GM23248 (cell line): Measurements from ENCODE around the gene OSBPL7. TPM values are rescaled to one million over a fixed set of nuclear protein-coding genes. Genes with fewer than 3 reads are reported as not detected.

Experiments used
- DNase-seq: peaks from one replicate; pipeline ENCODE4 v3.0.0-alpha.2; 2015
- H2AFZ ChIP-seq: fragments of 200-600 bp; sonication (generic); 2 replicates; pipeline ENCODE4 v1.6.1; 2016; ENCODE audit warnings: antibody characterized with exemption
- H3F3A ChIP-seq: fragments of 200-600 bp; sonication (generic); 2 replicates; pipeline ENCODE4 v1.6.1; 2016; ENCODE audit warnings: mild to moderate bottlenecking, antibody characterized with exemption, mixed run types; ENCODE audit not compliant: insufficient read depth
- H3K27ac ChIP-seq: fragments of 200-600 bp; sonication (generic); 2 replicates; pipeline ENCODE4 v1.5.1; 2016; ENCODE audit warnings: mild to moderate bottlenecking
- H3K27me3 ChIP-seq: fragments of 200-600 bp; sonication (generic); replicated peaks from 2 replicates; pipeline ENCODE4 v1.6.1; 2016; ENCODE audit warnings: mild to moderate bottlenecking; ENCODE audit not compliant: insufficient read depth
- H3K36me3 ChIP-seq: fragments of 200-600 bp; sonication (generic); 2 replicates; pipeline ENCODE4 v1.6.1; 2016; ENCODE audit warnings: low read depth, mild to moderate bottlenecking
- H3K4me1 ChIP-seq: fragments of 200-600 bp; sonication (generic); 2 replicates; pipeline ENCODE4 v1.6.1; 2016; ENCODE audit warnings: mild to moderate bottlenecking; ENCODE audit not compliant: insufficient read depth
- H3K4me2 ChIP-seq: fragments of 200-600 bp; sonication (generic); one replicate; pipeline ENCODE4 v1.6.1; 2016; ENCODE audit warnings: mild to moderate bottlenecking; ENCODE audit not compliant: unreplicated experiment
- H3K4me3 ChIP-seq: fragments of 200-600 bp; sonication (generic); 2 replicates; pipeline ENCODE4 v1.5.1; 2016; ENCODE audit warnings: mild to moderate bottlenecking
- H3K79me2 ChIP-seq: fragments of 200-600 bp; sonication (generic); 2 replicates; pipeline ENCODE4 v1.6.1; 2016; ENCODE audit warnings: mild to moderate bottlenecking; ENCODE audit not compliant: insufficient read depth
- H3K9ac ChIP-seq: fragments of 200-600 bp; sonication (generic); 2 replicates; pipeline ENCODE4 v1.6.1; 2016; ENCODE audit warnings: mild to moderate bottlenecking
- H3K9me2 ChIP-seq: fragments of 200-600 bp; sonication (generic); 2 replicates; pipeline ENCODE4 v1.6.1; 2016; ENCODE audit warnings: mixed run types, mild to moderate bottlenecking, moderate library complexity; ENCODE audit not compliant: insufficient read depth
- H3K9me3 ChIP-seq: fragments of 200-600 bp; sonication (generic); one replicate; pipeline ENCODE4 v1.6.1; 2017; ENCODE audit warnings: low read depth
- H4K20me1 ChIP-seq: fragments of 200-600 bp; sonication (generic); 2 replicates; pipeline ENCODE4 v1.6.0; 2016; ENCODE audit not compliant: insufficient read depth
- EZH2 ChIP-seq: fragments of 200-600 bp; sonication (generic); IDR thresholded peaks from 2 replicates; pipeline ENCODE4 v1.6.1; 2018; ENCODE audit warnings: antibody characterized with exemption, mild to moderate bottlenecking; ENCODE audit not compliant: insufficient read depth, poor library complexity, severe bottlenecking
- EZH2phosphoT487 ChIP-seq: fragments of 200-600 bp; sonication (generic); IDR thresholded peaks from 2 replicates; pipeline ENCODE4 v1.6.1; 2018; ENCODE audit warnings: antibody characterized with exemption, moderate library complexity, mild to moderate bottlenecking, low read depth; ENCODE audit not compliant: insufficient read depth
- WGBS, 2 experiments: methylation state at CpG; one replicate each; pipeline ENCODE4 v1.1.6; 2015 to 2017; ENCODE audit warnings: low lambda C conversion rate in 2 of 2, low coverage in 1 of 2; ENCODE audit errors: missing lambda C conversion rate in 2 of 2; 5-methylcytosine and 5-hydroxymethylcytosine counted together
- in situ Hi-C: fragments of 300-500 bp; cut with MboI; formaldehyde crosslinking; loops from 2 replicates; pipeline ENCODE4 v1.15.0; 2020
- polyA plus RNA-seq: library from polyadenylated mRNA; unstranded; fragments of >200 nt; fragmentation: Nextera tagmentation; extraction: Ambion mirVana; gene quantifications from 2 replicates; pipeline ENCODE4 v1.2.1, GENCODE V29; 2016
- total RNA-seq: library from RNA; depleted of rRNA; stranded (reverse); fragments of >200 nt; shearing (Covaris generic); gene quantifications from 2 replicates; pipeline ENCODE4 v1.2.3, GENCODE V29; 2014

The OSBPL7 gene
- total and polyA plus RNA-seq, 2 experiments from 2014 or later: 2.0 to 5.0 TPM

DNA sequence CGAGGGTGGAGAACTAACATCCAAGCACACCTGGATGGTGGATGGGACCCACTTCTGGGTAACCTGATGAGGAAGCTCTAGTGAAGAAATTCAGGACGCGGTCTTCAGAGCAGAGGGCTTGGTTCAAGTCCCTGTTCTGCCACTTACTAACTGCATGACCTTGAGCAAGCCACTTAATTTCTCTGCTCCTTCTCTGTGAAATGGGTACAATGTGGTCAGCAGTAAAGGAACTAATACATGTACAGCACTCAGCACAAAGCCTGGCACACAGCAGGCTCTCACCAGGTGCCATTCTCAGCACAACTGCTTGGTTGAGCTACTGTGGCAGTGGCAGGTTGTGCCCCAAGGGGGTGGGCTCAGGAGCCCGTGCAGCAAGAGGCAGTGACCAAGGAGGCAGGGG is 1.9 kb upstream of the OSBPL7 start:
- TF ChIP-seq EZH2: no peak
- TF ChIP-seq EZH2phosphoT487: no peak
- 93 to 95% methylated on average over 4 of the region's 4 CpGs for whole genome bisulfite sequencing, 2 experiments
- no peaks in the 10 kb centered on the region for H3K9me2 ChIP-seq
- H3K9me3 ChIP-seq: no peaks in the 10 kb centered on the region
- H3K79me2 ChIP-seq: peaks cover 2% of the 10 kb centered on the region
- H3K9ac ChIP-seq: no peak overlapping the region
- DNase-seq: no peak
- peaks cover 7% of the 10 kb centered on the region; the same call in 1 of the 2 replicates for H3K36me3 ChIP-seq
- H3K27me3 ChIP-seq: no peaks in the 10 kb centered on the region
- H3K27ac ChIP-seq: no peak overlapping the region
- H3K4me3 ChIP-seq: no peak overlapping the region
- no peak overlapping the region for H3K4me2 ChIP-seq
- no peaks in the 10 kb centered on the region for H4K20me1 ChIP-seq
- no peaks in the 10 kb centered on the region for H3F3A ChIP-seq
- no peak overlapping the region for H2AFZ ChIP-seq
- in situ Hi-C loops: no loop called here
- H3K4me1 ChIP-seq: peaks cover 10% of the 10 kb centered on the region

GRCh38 chr17:47822785-47823184 is 1.2 kb upstream of the OSBPL7 start:
- TF ChIP-seq EZH2: no peak
- no peak for TF ChIP-seq EZH2phosphoT487
- in situ Hi-C loops: no loop called here
- Histone ChIP-seq H3K27ac (no peak overlapping the region), H3K4me3 (no peak overlapping the region), H3K27me3 (no peaks in the 10 kb centered on the region), H3K9me3 (no peaks in the 10 kb centered on the region), H2AFZ (no peak overlapping the region), H3K9ac (no peak overlapping the region), H3K4me2 (no peak overlapping the region), H3K79me2 (no peaks in the 10 kb centered on the region), H3K9me2 (no peaks in the 10 kb centered on the region), H3F3A (no peaks in the 10 kb centered on the region), H4K20me1 (no peaks in the 10 kb centered on the region), H3K4me1 (peaks cover 10% of the 10 kb centered on the region), H3K36me3 (peaks cover 7% of the 10 kb centered on the region; the same call in 1 of the 2 replicates)
- 87 to 88% methylated on average over 4 of the region's 4 CpGs for WGBS, 2 experiments
- no peak for DNase-seq

GRCh38 chr17:47821031-47821423 is 567 bp downstream of the OSBPL7 start:
- no peak for DNase-seq
- TF ChIP-seq EZH2phosphoT487 (no peak), EZH2 (no peak)
- no peaks in the 10 kb centered on the region for H3K27me3 ChIP-seq
- H3K4me1 ChIP-seq: peaks cover 10% of the 10 kb centered on the region
- no peaks in the 10 kb centered on the region for H3K79me2 ChIP-seq
- peak overlapping the region; percentile 69 for H3K9ac ChIP-seq
- H3K36me3 ChIP-seq: peaks cover 4% of the 10 kb centered on the region; the same call in 1 of the 2 replicates
- no peaks in the 10 kb centered on the region for H3K9me2 ChIP-seq
- no peaks in the 10 kb centered on the region for H3K9me3 ChIP-seq
- no peaks in the 10 kb centered on the region for H4K20me1 ChIP-seq
- peak overlapping the region; percentile 22; the same call in 1 of the 2 replicates for H3K27ac ChIP-seq
- no peaks in the 10 kb centered on the region for H3F3A ChIP-seq
- 13 to 24% methylated on average over 4 of the region's 4 CpGs for WGBS, 2 experiments
- H2AFZ ChIP-seq: peak overlapping the region; percentile 95
- peak overlapping the region; percentile 76 for H3K4me3 ChIP-seq
- in situ Hi-C loops: no loop called here
- peak overlapping the region; percentile 87 for H3K4me2 ChIP-seq

DNA sequence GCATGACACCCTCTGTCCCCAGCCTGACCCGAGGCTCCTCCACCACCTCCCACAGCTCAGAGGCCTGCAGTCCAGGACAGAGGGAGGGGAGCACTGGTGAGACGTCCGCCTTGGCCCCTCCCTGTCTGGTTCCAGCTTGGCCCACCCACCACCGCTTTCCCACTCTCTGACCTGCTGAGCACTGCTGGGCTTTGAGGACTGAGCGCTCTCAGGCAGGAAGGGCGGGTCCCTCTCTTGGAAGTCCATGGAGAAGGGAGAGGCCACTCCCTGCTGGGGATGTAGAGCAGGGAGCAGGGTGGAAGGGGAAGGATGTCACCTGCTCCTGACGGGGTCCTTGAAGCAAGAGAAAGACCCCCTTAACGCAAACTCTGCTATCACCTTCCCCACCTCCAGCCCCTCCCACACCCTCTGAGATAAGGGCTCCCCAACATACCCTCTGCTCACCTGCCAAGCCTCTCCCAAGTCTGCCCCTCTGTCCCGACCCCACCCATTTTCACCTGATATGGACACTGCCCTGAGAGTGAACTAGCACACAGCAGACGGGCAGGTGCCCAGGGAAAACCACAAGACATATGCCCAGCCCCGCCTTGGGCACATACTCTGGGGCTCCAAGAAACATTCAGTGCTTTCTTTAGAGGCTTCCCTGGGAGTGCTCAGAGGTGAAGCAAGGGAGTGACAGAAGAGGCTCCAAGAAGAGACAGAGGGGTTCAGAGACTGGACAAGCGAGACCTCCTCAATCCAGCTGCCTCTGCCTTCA is 1.4 kb downstream of the OSBPL7 start:
- Histone ChIP-seq H3K79me2 (no peaks in the 10 kb centered on the region), H3K9me3 (no peaks in the 10 kb centered on the region), H4K20me1 (no peaks in the 10 kb centered on the region), H3K4me2 (no peak overlapping the region), H3F3A (no peaks in the 10 kb centered on the region), H3K27ac (no peak overlapping the region), H3K9me2 (no peaks in the 10 kb centered on the region), H3K9ac (no peak overlapping the region), H3K27me3 (no peaks in the 10 kb centered on the region), H3K4me1 (peaks cover 10% of the 10 kb centered on the region), H3K36me3 (no peaks in the 10 kb centered on the region), H3K4me3 (no peak overlapping the region), H2AFZ (no peak overlapping the region)
- in situ Hi-C loops: no loop called here
- no peak for DNase-seq
- TF ChIP-seq EZH2phosphoT487 (no peak), EZH2 (no peak)
- 67 to 73% methylated on average over 11 to 12 of the region's 12 CpGs for WGBS, 2 experiments
